H1 (cell line): ENCODE measurements around the gene FMNL1. TPM values are rescaled to one million over a fixed set of nuclear protein-coding genes. Genes with fewer than 3 reads are reported as not detected.

ENCODE experiments used
- CTCF ChIA-PET: fragments of 300-600 bp; sonication (Branson Sonifier 250); formaldehyde crosslinking; loops from one replicate; lab custom pipeline; 2021; ENCODE audit not compliant: partially characterized antibody; lab: Charles Lee
- POLR2A ChIA-PET: fragments of 300-600 bp; sonication (Branson Sonifier 250); formaldehyde crosslinking; loops from one replicate; lab custom pipeline; 2021; ENCODE audit warnings: inconsistent platforms; ENCODE audit not compliant: partially characterized antibody; lab: Charles Lee
- DNase-seq, 2 experiments: peaks; one replicate each; pipeline versions ENCODE4 v3.0.0 to v3.0.0-alpha.2; 2010 to 2022; ENCODE audit warnings: low spot score in 2 of 2, low read depth in 1 of 2, mixed read lengths in 1 of 2
- FAIRE-seq: peaks from 2 replicates; lab custom pipeline; 2011; peaks lifted over from hg19 to GRCh38; lab: Jason Lieb, UNC
- H2AFZ ChIP-seq: 2 replicates; pipeline ENCODE4 v1.8.1; 2012; ENCODE audit warnings: low read length, inconsistent platforms
- H2AK5ac ChIP-seq: 2 replicates; pipeline ENCODE4 v1.6.1; 2013; ENCODE audit warnings: low read depth, low read length
- H2BK120ac ChIP-seq: replicated peaks from 2 replicates; pipeline ENCODE3; 2013; ENCODE audit warnings: low read depth, low read length, inconsistent platforms
- H2BK12ac ChIP-seq: 2 replicates; pipeline ENCODE4 v1.6.1; 2013; ENCODE audit warnings: low read depth, low read length
- H2BK15ac ChIP-seq: 2 replicates; pipeline ENCODE4 v1.6.1; 2013; ENCODE audit warnings: low read length
- H2BK20ac ChIP-seq: 2 replicates; pipeline ENCODE4 v1.6.1; 2013; ENCODE audit warnings: low read length
- H2BK5ac ChIP-seq: 2 replicates; pipeline ENCODE4 v1.6.1; 2013; ENCODE audit warnings: low read depth, low read length
- H3K14ac ChIP-seq: 2 replicates; pipeline ENCODE4 v1.6.1; 2013; ENCODE audit warnings: inconsistent platforms; ENCODE audit not compliant: insufficient read length
- H3K18ac ChIP-seq: 2 replicates; pipeline ENCODE4 v1.6.1; 2013; ENCODE audit warnings: low read length; ENCODE audit errors: extremely low read depth
- H3K23ac ChIP-seq: 2 replicates; pipeline ENCODE4 v1.6.1; 2013; ENCODE audit warnings: inconsistent platforms; ENCODE audit not compliant: insufficient read length
- H3K23me2 ChIP-seq: 2 replicates; pipeline ENCODE4 v1.6.1; 2013; ENCODE audit warnings: low read depth, low read length
- H3K27ac ChIP-seq: 2 replicates; pipeline ENCODE4 v1.6.1; 2011; ENCODE audit warnings: low read depth, low read length, inconsistent platforms
- H3K27me3 ChIP-seq, 4 experiments: replicated peaks in 1 of 4; 1 replicate in 1 of 4; 2 replicates in 3 of 4; pipeline versions ENCODE4 v1.6.1 to v1.8.1; 2011 to 2013; ENCODE audit warnings: low read length in 3 of 4, mild to moderate bottlenecking in 3 of 4, inconsistent platforms in 2 of 4, mixed read lengths in 2 of 4, moderate library complexity in 1 of 4; ENCODE audit not compliant: control insufficient read depth in 3 of 4, insufficient read depth in 3 of 4; ENCODE audit errors: extremely low read depth in 1 of 4
- H3K36me3 ChIP-seq, 4 experiments: 2 replicates each; pipeline versions ENCODE4 v1.6.1 to v1.8.1; 2011 to 2013; ENCODE audit warnings: mild to moderate bottlenecking in 4 of 4, low read length in 3 of 4, moderate library complexity in 2 of 4, control low read depth in 1 of 4, inconsistent platforms in 1 of 4; ENCODE audit not compliant: insufficient read depth in 4 of 4, control insufficient read depth in 2 of 4
- H3K4ac ChIP-seq: replicated peaks from 2 replicates; pipeline ENCODE3; 2013; ENCODE audit warnings: low read length, low read depth, mixed read lengths, inconsistent platforms; ENCODE audit not compliant: insufficient read length
- H3K4me1 ChIP-seq, 4 experiments: replicated peaks in 1 of 4; 1 replicate in 1 of 4; 2 replicates in 3 of 4; pipeline versions ENCODE4 v1.6.1 to v1.8.1; 2011 to 2013; ENCODE audit warnings: low read length in 3 of 4, inconsistent platforms in 2 of 4, mixed read lengths in 1 of 4; ENCODE audit not compliant: insufficient read depth in 4 of 4, control insufficient read depth in 3 of 4
- H3K4me2 ChIP-seq, 2 experiments: 2 replicates each; pipeline versions ENCODE4 v1.6.1 to v1.8.1; 2011 to 2013; ENCODE audit warnings: low read depth in 2 of 2, low read length in 2 of 2, control low read depth in 1 of 2, inconsistent platforms in 1 of 2, mild to moderate bottlenecking in 1 of 2; ENCODE audit not compliant: insufficient read depth in 1 of 2
- H3K4me3 ChIP-seq, 4 experiments: fragments of 200-600, 300-600 bp in 1 of 4; sonication (generic), shearing (Covaris generic), sonication (Bioruptor Twin) in 1 of 4; 2 replicates each; pipeline versions ENCODE4 v1.5.1 to v1.8.1; 2011 to 2016; ENCODE audit warnings: low read length in 4 of 4, low read depth in 3 of 4, control low read depth in 2 of 4, inconsistent platforms in 2 of 4, mild to moderate bottlenecking in 2 of 4, mixed read lengths in 1 of 4, moderate library complexity in 1 of 4; ENCODE audit not compliant: insufficient read depth in 2 of 4; ENCODE audit errors: extremely low read depth in 1 of 4
- H3K56ac ChIP-seq: replicated peaks from 2 replicates; pipeline ENCODE3; 2013; ENCODE audit warnings: low read depth, mild to moderate bottlenecking, mixed read lengths, low read length, inconsistent platforms; ENCODE audit not compliant: insufficient read length
- H3K79me1 ChIP-seq: 2 replicates; pipeline ENCODE4 v1.6.1; 2013; ENCODE audit warnings: low read depth, low read length, control low read depth
- H3K79me2 ChIP-seq, 2 experiments: 2 replicates each; pipeline versions ENCODE4 v1.6.1 to v1.8.1; 2012 to 2013; ENCODE audit warnings: low read length in 2 of 2, mild to moderate bottlenecking in 2 of 2, inconsistent platforms in 1 of 2; ENCODE audit not compliant: insufficient read depth in 2 of 2, control insufficient read depth in 1 of 2
- H3K9ac ChIP-seq, 4 experiments: replicated peaks in 1 of 4; 1 replicate in 1 of 4; 2 replicates in 3 of 4; pipeline versions ENCODE4 v1.6.1 to v1.8.1; 2011 to 2013; ENCODE audit warnings: low read depth in 3 of 4, low read length in 3 of 4, control low read depth in 2 of 4, mild to moderate bottlenecking in 2 of 4, moderate library complexity in 2 of 4, inconsistent platforms in 1 of 4; ENCODE audit errors: extremely low read depth in 1 of 4
- H3K9me3 ChIP-seq, 2 experiments: 2 replicates each; pipeline versions ENCODE4 v1.6.1 to v1.8.1; 2012 to 2013; ENCODE audit warnings: mild to moderate bottlenecking in 2 of 2, moderate library complexity in 2 of 2, control low read depth in 1 of 2, inconsistent platforms in 1 of 2, low read depth in 1 of 2, low read length in 1 of 2, mixed read lengths in 1 of 2; ENCODE audit not compliant: insufficient read depth in 2 of 2
- H4K20me1 ChIP-seq, 2 experiments: replicated peaks in 1 of 2; 2 replicates each; pipeline versions ENCODE3 to v1.8.1; 2011 to 2013; ENCODE audit warnings: inconsistent platforms in 2 of 2, low read length in 2 of 2, mild to moderate bottlenecking in 1 of 2; ENCODE audit not compliant: insufficient read depth in 2 of 2, control insufficient read depth in 1 of 2
- H4K5ac ChIP-seq: 2 replicates; pipeline ENCODE4 v1.6.1; 2013; ENCODE audit warnings: low read length, low read depth, mixed read lengths, inconsistent platforms; ENCODE audit not compliant: insufficient read length
- H4K8ac ChIP-seq: 2 replicates; pipeline ENCODE4 v1.8.0; 2013; ENCODE audit warnings: mild to moderate bottlenecking, moderate library complexity, low read length, inconsistent platforms; ENCODE audit not compliant: insufficient read depth; ENCODE audit errors: extremely low read depth
- H4K91ac ChIP-seq: replicated peaks from 2 replicates; pipeline ENCODE3; 2013; ENCODE audit warnings: low read length, mixed read lengths, inconsistent platforms; ENCODE audit not compliant: insufficient read length
- BACH1 ChIP-seq: IDR thresholded peaks from 2 replicates; pipeline ENCODE4 v1.6.1; 2012; ENCODE audit warnings: low read length, improper control_type of control experiment
- BRCA1 ChIP-seq: IDR thresholded peaks from 2 replicates; pipeline ENCODE4 v1.6.1; 2012; ENCODE audit warnings: low read depth, low read length, improper control_type of control experiment
- KDM4A ChIP-seq: IDR thresholded peaks from one replicate; pipeline ENCODE4 v1.7.1; 2012; ENCODE audit warnings: low read depth, mild to moderate bottlenecking, moderate library complexity, low read length, inconsistent platforms; ENCODE audit not compliant: severe bottlenecking
- NRF1 ChIP-seq: IDR thresholded peaks from 2 replicates; pipeline ENCODE4 v1.6.1; 2011; ENCODE audit warnings: mild to moderate bottlenecking, low read depth, low read length, improper control_type of control experiment
- POLR2A ChIP-seq, 2 experiments: IDR thresholded peaks; 1 replicate in 1 of 2; 2 replicates in 1 of 2; pipeline ENCODE4 v1.6.1; 2011; ENCODE audit warnings: low read depth in 2 of 2, low read length in 2 of 2, mild to moderate bottlenecking in 2 of 2; ENCODE audit errors: control extremely low read depth in 1 of 2
- POLR2AphosphoS5 ChIP-seq: IDR thresholded peaks from 2 replicates; pipeline ENCODE4 v1.6.1; 2011; ENCODE audit warnings: low read depth, low read length
- RBBP5 ChIP-seq: IDR thresholded peaks from 2 replicates; pipeline ENCODE4 v1.7.1; 2012; ENCODE audit warnings: low read depth, mild to moderate bottlenecking, inconsistent platforms, low read length, moderate library complexity, borderline replicate concordance
- RFX5 ChIP-seq: IDR thresholded peaks from 2 replicates; pipeline ENCODE4 v1.6.1; 2011; ENCODE audit warnings: low read depth, low read length, improper control_type of control experiment, borderline replicate concordance
- SIRT6 ChIP-seq: IDR thresholded peaks from one replicate; pipeline ENCODE4 v1.7.1; 2012; ENCODE audit warnings: low read length, inconsistent platforms
- SUZ12 ChIP-seq: fragments of 200-600 bp; sonication (generic); IDR thresholded peaks from 2 replicates; pipeline ENCODE4 v1.6.1; 2012; ENCODE audit warnings: mild to moderate bottlenecking, inconsistent platforms, low read length, moderate library complexity, mixed read lengths
- TCF12 ChIP-seq: IDR thresholded peaks from 2 replicates; pipeline ENCODE4 v1.6.1; 2011; ENCODE audit warnings: low read depth, mild to moderate bottlenecking, low read length
- WGBS, 2 experiments: shearing (Covaris generic) in 1 of 2; methylation state at CpG; one replicate each; pipeline versions ENCODE4 v1.1.6 to v1.1.7; 2013 to 2015; ENCODE audit warnings: low lambda C conversion rate in 2 of 2, mixed read lengths in 2 of 2, inconsistent platforms in 1 of 2, low coverage in 1 of 2, missing lambda C conversion rate in 1 of 2; ENCODE audit not compliant: insufficient replicate concordance in 2 of 2, insufficient coverage in 1 of 2, insufficient read length in 1 of 2; ENCODE audit errors: extremely low coverage in 1 of 2, missing lambda C conversion rate in 1 of 2; 5-methylcytosine and 5-hydroxymethylcytosine counted together
- polyA plus RNA-seq, 7 experiments: library from polyadenylated mRNA; depleted of rRNA in 3 of 7; stranded (reverse) in 5 of 7; unstranded in 2 of 7; fragments of >200 nt in 5 of 7; fragments of 200-250 nt in 2 of 7; gene quantifications; 1 replicate in 5 of 7; 2 replicates in 1 of 7; 4 replicates in 1 of 7; pipeline versions ENCODE4 v1.2.1 to v1.2.3, GENCODE V29; 2011 to 2013; ENCODE audit warnings: missing spikeins in 2 of 7, mixed read lengths in 2 of 7
- total RNA-seq: library from RNA; stranded (reverse); fragmentation: NEBNext Ultra II Directional; extraction: Animal tissue kit (Norgen Biotek cat#: 25700); gene quantifications from 2 replicates; pipeline ENCODE4 v1.2.1, GENCODE V29; 2021

The FMNL1 gene
- total and polyA plus RNA-seq, 2 of the 8 experiments (the other 6 are each of a cell fraction or from before 2014, with no cell fraction given): 2.5 to 8.6 TPM

GRCh38 chr17:45189009-45189408 is 32.7 kb upstream of the FMNL1 start:
- Histone ChIP-seq H3K9me3 (no peaks in the 10 kb centered on the region), H3K4me3 (no peak overlapping the region), H2BK20ac (no peak overlapping the region), H3K36me3 (no peaks in the 10 kb centered on the region), H2BK120ac (no peak overlapping the region), H3K14ac (no peak overlapping the region), H3K9ac (no peak overlapping the region), H3K23me2 (no peaks in the 10 kb centered on the region), H2BK15ac (no peak overlapping the region), H3K4me2 (no peak overlapping the region), H3K79me1 (no peaks in the 10 kb centered on the region), H2AFZ (no peak overlapping the region), H2AK5ac (no peak overlapping the region), H3K4ac (no peak overlapping the region), H2BK5ac (no peak overlapping the region), H4K91ac (no peak overlapping the region), H3K27ac (no peak overlapping the region), H4K8ac (no peak overlapping the region), H4K20me1 (no peaks in the 10 kb centered on the region), H3K79me2 (no peaks in the 10 kb centered on the region), H3K56ac (no peak overlapping the region), H3K4me1 (peaks cover 0 to 2% (median 0%) of the 10 kb centered on the region in 4 experiments; a peak in 1 of 7 replicates), H4K5ac (no peak overlapping the region), H2BK12ac (no peak overlapping the region), H3K27me3 (no peaks in the 10 kb centered on the region), H3K23ac (no peak overlapping the region), H3K18ac (no peak overlapping the region)
- DNase-seq: no peak
- ChIA-PET POLR2A (interaction anchor here (1.3 to 2.9 kb wide), 4 partner anchors 8 to 40 kb away, joined by 3 to 11 read pairs (median 8); partner anchors contain the start of genes HEXIM1 and HEXIM2), CTCF (interaction anchor here (0.7 to 3.6 kb wide), 5 partner anchors 9 to 211 kb away, joined by 3 to 22 read pairs (median 4); partner anchors contain the start of gene ACBD4)
- WGBS, 2 experiments: 94% methylated on average over 2 of the region's 2 CpGs; no CpG with 5 or more reads in 1 of the 2 experiments
- TF ChIP-seq BRCA1 (no peak), TCF12 (no peak), SIRT6 (no peak), NRF1 (no peak), SUZ12 (no peak), RFX5 (no peak), BACH1 (no peak), POLR2A (IDR thresholded peaks at IDR 0.05; ENCODE audit: control extremely low read depth in 1 of 2, low read depth in 2 of 2, low read length in 2 of 2) (no peak), RBBP5 (no peak), POLR2AphosphoS5 (no peak), KDM4A (no peak)
- no peak for FAIRE-seq
